Measurements from ENCODE around the gene RAB6B.

Gene RAB6B

GRCh38 chr3:133894353-133895207 lies 1.1 kb downstream of the RAB6B start:
- no peak for DNase-seq

- DNase-seq = no peak
These were observed 1.9 kb downstream of the RAB6B start for GRCh38 chr3:133893683-133894352.

DNA sequence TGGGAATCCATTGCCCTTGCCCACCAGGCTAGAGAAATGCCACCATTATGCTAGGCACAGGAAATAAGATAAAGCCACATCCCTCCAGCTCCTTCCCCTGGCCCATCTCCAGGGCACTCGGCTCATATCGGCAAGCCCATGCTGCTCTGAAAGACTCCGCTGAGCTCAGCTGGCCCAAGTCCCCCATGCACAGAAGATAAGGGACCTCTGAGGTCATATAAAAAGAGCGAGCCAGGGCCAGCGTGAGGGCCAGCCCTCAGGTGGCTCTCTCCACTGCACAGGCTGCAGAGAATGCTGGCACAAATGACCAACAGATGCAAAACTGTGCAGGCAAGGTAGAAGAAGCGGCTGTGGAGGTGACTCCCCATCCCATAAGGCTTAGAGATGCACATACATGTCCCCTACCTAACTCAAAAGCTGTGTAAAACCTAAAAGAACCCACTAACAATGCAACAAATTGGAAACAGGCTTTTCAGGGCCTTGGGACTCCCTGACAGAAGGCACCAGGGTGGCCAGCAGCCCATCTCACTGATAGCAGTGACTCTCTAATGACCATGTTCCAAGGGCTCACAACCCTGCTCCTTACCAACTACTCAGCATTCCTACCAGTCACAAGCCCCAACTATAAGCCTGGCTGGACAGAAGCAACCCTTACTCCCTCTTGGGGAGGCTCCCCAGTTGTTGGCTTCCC lies 3.0 kb downstream of the RAB6B start:
- no peak for DNase-seq

DNA sequence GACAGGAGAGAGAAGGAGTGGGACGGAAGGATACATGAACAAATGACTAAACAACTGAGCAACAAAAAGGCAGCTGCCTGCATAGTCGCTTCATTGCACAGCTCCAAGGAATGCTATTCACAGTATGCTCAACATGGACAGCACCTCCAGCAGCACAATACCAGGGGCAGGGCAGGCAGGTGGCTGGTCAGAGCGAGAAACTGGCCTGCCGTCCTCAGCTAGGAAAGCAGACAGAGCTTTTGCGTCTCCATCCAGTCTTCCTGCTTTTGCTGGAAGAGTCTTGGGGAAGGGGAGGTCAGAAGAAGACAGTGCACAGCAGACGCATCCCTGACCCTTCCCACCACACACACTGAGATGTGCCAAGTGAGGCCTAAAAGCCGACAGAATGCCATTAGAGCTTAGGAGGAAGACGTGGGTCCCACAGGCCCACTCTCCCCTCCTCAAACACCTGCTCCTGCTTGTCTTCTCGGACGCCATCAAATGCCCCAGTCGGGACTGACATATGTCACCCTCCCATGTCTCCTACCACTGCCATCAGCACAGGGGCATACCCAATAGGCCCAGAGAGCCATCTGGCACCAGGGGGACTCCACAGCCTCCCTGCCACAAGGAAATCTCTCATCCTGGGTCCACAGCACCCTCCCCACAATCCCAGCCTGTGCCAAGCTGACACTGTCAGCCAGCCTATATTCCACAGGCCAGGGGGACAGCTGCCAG lies 3.9 kb downstream of the RAB6B start:
- DNase-seq = no peak

- DNase-seq = no peak
These were observed 4.6 kb downstream of the RAB6B start for GRCh38 chr3:133890972-133891644.

- no peak for DNase-seq
These were observed 5.6 kb downstream of the RAB6B start for GRCh38 chr3:133890037-133890436.

DNA sequence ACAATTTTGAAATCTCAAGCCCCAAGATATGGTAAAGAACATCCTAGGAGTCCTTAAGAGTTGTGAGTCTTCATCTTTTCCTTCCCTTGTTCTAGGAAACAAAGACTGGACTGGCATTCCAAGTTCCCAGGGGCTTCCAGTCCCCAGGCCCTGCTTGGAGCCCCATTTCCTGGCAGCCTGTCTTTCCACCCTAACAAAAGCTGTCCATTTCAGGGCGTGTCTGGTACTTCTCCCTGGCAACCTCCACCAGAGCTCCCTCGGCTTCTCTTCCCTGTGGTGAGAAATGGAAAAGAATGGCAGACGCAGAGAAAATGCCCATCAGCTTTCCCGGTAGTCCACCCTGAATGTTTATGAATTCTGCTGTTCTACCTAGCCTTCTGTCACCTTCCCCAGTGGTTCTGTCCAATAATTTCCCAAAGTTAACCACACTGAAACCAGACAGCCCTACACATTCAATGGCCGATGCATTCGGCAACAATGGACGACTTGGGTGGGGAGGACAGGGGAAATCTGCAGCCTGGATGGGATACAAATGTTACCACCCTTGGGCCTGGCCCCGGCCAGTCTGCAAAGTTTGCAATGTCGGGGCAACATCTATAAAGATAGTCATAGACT lies 6.8 kb downstream of the RAB6B start:
- DNase-seq = no peak

DNA sequence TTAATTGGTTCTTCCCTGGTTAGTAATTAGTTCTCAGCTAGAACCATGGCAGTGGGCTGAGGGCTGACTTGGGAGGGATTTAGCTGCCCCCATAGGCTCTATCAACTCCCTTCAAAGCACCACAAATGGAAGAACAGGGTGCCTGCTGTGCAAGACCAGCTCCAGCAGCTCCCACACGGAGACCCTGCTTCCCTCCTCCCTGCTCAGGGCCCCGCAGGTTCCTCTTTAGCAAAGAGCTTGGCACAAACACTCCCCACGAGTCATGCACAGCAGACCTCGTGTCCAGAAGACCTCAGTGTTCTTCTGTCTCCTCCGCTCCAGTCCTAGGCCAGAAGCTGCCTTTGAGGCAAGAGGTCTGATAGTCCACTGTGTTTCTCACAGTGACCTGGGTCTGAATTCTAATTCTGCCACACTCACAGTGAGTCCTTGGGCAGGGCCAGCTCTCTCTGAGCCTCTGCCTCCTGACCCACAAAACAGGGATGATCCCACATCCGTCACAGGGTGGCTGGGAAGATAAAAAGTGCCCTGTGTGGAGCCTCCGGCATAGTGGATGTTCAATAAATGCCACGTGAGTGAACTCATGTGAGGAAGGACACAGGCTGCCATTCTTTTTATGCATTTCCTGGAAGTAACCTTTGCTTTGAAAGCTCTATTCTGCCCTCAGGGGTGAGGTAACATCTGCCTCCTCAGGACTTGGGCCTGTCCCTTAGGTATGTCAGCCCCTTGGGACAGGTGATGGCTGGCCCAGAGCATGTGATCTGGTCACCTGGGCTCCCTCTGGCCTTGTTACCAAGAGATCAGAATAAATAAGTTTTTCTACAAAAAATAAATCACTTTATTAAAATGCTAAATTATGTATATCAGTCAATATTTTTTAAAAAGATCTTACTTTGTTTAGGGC lies 7.6 kb downstream of the RAB6B start:
- DNase-seq = no peak

- DNase-seq = no peak
These were observed 8.4 kb downstream of the RAB6B start for GRCh38 chr3:133887074-133887802.

GRCh38 chr3:133886031-133886722 lies 9.5 kb downstream of the RAB6B start:
- no peak for DNase-seq

GRCh38 chr3:133884887-133885711 lies 10.6 kb downstream of the RAB6B start:
- DNase-seq = no peak

DNA sequence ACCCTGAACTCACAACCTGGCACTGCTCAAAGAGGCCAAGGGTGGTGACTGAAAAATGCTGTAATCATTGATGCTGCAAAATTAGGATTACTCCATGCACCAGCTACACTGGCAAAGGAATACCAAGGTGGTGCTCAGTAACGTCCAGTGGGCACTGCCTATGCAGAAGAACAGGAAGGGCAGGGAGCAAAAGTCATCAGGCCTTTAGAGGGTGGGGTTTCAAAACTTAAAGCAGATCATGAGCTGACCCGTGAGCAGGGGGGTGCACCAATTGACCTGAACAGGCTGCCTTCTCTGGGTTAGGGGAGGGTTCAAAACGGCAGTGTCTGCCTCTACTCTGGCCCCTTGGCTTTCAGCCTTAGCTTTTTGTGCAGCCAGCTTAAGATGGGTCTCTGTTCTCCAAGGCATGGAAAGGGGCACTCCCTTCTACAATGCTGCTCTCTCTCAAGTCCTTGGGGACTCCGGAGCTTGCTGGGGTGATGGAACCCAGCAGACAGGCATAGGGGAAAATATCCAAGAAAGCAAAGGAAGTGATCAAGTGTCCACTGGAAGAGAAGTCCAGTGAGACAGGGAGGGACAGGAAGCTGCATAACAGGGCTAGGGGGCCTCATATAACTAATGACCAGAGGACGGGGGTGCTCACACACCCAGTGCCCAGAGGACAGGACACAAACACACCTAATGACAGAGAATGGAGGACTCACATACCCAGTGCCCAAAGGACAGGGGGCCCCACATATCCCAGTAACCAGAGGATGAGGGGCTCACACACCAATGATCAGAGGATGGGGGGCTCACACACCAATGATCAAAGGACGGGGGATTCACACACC lies 11.4 kb downstream of the RAB6B start:
- no peak for DNase-seq

DNA sequence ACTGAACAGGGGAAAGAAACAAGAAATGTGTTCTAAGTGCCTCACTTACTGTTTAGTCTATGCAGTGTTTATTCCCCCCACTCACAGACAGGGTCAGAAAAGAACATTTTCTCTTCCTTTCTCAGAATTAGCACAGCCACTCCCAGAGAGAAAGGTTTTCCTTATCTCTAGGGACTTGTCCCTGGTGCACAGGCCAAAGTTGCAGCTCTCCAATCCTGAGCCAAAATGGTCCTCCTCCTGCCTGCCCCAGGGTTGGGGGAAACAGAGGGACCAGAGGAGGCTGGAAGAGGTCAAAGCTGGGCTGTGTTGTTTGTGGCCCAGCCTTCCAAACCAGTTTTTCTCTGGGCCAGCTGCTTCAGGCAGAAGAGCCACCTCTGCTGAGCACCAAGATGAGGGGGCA lies 12.0 kb downstream of the RAB6B start:
- no peak for DNase-seq

GRCh38 chr3:133882986-133883586 lies 12.6 kb downstream of the RAB6B start:
- DNase-seq = no peak

- no peak for DNase-seq
These were observed 13.5 kb downstream of the RAB6B start for GRCh38 chr3:133881939-133882825.

GRCh38 chr3:133881492-133881891 lies 14.2 kb downstream of the RAB6B start:
- DNase-seq = no peak
